DOHH2 (cell line): ENCODE results near the gene FARS2.

Source experiments
- CTCF ChIP-seq: fragments of 200-600 bp; sonication (generic); IDR thresholded peaks from one replicate; pipeline ENCODE4 v1.5.1; 2014; ENCODE audit warnings: antibody characterized with exemption, mild to moderate bottlenecking, low read depth, low read length; ENCODE audit not compliant: poor library complexity, severe bottlenecking
- EZH2phosphoT487 ChIP-seq: fragments of 200-600 bp; sonication (generic); IDR thresholded peaks from 2 replicates; pipeline ENCODE4 v1.6.1; 2017; ENCODE audit warnings: borderline replicate concordance, mild to moderate bottlenecking, antibody characterized with exemption, low read length, moderate library complexity, mixed read lengths

GRCh38 chr6:5673019-5673790 is 411.9 kb downstream of the FARS2 start:
- TF ChIP-seq CTCF: no peak
- TF ChIP-seq EZH2phosphoT487: no peak
